ENCODE results near the gene COL18A1. TPM values are rescaled to one million over a fixed set of nuclear protein-coding genes. Genes with fewer than 3 reads are reported as not detected.

The COL18A1 gene
- total and polyA plus RNA-seq, 7 donors, result 4.4 to 197 (median 39.7) TPM

DNA sequence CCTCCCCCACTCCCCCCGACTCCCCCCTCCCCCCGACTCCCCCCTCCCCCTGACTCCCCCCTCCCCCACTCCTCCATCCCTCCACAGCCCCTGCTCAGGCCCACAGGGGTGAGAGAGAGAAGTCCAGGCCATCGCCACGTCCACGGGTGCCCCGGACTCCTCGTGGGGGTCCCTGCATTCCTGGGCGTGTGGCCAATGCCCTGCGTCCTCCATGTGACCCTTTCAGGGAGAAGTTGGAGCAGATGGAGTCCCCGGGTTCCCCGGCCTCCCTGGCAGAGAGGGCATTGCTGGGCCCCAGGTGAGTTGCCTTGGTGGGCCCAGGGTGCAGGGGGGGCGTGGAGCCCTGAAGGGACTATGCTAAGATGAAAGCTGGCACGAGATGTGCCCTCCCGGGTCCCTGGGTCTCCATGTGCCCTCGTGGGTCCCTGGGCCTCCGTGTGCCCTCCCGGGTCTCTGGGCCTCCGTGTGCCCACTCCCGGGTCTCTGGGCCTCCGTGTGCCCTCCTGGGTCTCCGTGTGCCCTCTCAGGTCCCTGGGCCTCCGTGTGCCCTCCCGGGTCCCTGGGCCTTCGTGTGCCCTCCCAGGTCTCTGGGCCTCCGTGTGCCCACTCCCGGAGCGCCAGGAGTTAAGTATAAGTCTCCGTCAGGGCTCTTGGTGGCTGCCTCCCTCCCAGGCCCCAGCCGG is 85.2 kb downstream of the COL18A1 start:
- H3K4me1 ChIP-seq, result no peaks in the 10 kb centered on the region
- H3K36me3 ChIP-seq, result peaks cover 0 to 39% (median 0%) of the 10 kb centered on the region in 4 donors
- no peaks in the 10 kb centered on the region for H3K27me3 ChIP-seq
- no peak overlapping the region for H3K4me3 ChIP-seq
- TF ChIP-seq, protein P1, sequence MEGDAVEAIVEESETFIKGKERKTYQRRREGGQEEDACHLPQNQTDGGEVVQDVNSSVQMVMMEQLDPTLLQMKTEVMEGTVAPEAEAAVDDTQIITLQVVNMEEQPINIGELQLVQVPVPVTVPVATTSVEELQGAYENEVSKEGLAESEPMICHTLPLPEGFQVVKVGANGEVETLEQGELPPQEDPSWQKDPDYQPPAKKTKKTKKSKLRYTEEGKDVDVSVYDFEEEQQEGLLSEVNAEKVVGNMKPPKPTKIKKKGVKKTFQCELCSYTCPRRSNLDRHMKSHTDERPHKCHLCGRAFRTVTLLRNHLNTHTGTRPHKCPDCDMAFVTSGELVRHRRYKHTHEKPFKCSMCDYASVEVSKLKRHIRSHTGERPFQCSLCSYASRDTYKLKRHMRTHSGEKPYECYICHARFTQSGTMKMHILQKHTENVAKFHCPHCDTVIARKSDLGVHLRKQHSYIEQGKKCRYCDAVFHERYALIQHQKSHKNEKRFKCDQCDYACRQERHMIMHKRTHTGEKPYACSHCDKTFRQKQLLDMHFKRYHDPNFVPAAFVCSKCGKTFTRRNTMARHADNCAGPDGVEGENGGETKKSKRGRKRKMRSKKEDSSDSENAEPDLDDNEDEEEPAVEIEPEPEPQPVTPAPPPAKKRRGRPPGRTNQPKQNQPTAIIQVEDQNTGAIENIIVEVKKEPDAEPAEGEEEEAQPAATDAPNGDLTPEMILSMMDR (IDR thresholded peaks at IDR 0.05), result no peak
- TF ChIP-seq EP300 (IDR thresholded peaks at IDR 0.05), result no peak
- TF ChIP-seq POLR2AphosphoS5 (IDR thresholded peaks at IDR 0.05), result no peak
- TF ChIP-seq POLR2A (IDR thresholded peaks at IDR 0.05), result no peak
- intact Hi-C loops (cut with DNase I), result no loop called here
- 73 to 76% methylated on average over 27 to 29 of the region's 29 CpGs for WGBS, 2 donors
- no peak overlapping the region for H3K27ac ChIP-seq
- H3K9me3 ChIP-seq, result no peaks in the 10 kb centered on the region
- no peak for DNase-seq

- intact Hi-C loops (cut with DNase I), result no loop called here
- no peak overlapping the region for H3K27ac ChIP-seq
- no peak for DNase-seq
- TF ChIP-seq, protein P1 (IDR thresholded peaks at IDR 0.05), result no peak
- TF ChIP-seq EP300 (IDR thresholded peaks at IDR 0.05), result no peak
- no peak for TF ChIP-seq POLR2AphosphoS5 (IDR thresholded peaks at IDR 0.05)
- no peak for TF ChIP-seq POLR2A (IDR thresholded peaks at IDR 0.05)
- H3K9me3 ChIP-seq, result no peaks in the 10 kb centered on the region
- no peaks in the 10 kb centered on the region for H3K4me1 ChIP-seq
- peaks cover 0 to 46% (median 3%) of the 10 kb centered on the region in 4 donors for H3K36me3 ChIP-seq
- 90 to 94% methylated on average over 19 to 20 of the region's 20 CpGs for WGBS, 2 donors
- no peak overlapping the region for H3K4me3 ChIP-seq
- H3K27me3 ChIP-seq, result no peaks in the 10 kb centered on the region
These were observed 86.1 kb downstream of the COL18A1 start for GRCh38 chr21:45491056-45491455.

- Histone ChIP-seq H3K9me3 (no peaks in the 10 kb centered on the region), H3K4me3 (no peak overlapping the region), H3K4me1 (no peaks in the 10 kb centered on the region), H3K27me3 (no peaks in the 10 kb centered on the region), H3K36me3 (peaks cover 0 to 52% (median 3%) of the 10 kb centered on the region in 4 donors), H3K27ac (no peak overlapping the region)
- 80 to 89% methylated on average over 9 of the region's 9 CpGs for WGBS, 2 donors
- intact Hi-C loops (cut with DNase I), result no loop called here
- no peak for DNase-seq
- TF ChIP-seq POLR2AphosphoS5 (IDR thresholded peaks at IDR 0.05), result no peak
- TF ChIP-seq POLR2A (IDR thresholded peaks at IDR 0.05), result no peak
- TF ChIP-seq, protein P1 (IDR thresholded peaks at IDR 0.05), result no peak
- TF ChIP-seq EP300 (IDR thresholded peaks at IDR 0.05), result no peak
These were observed 86.7 kb downstream of the COL18A1 start for GRCh38 chr21:45491623-45492022.

- Histone ChIP-seq H3K27ac (no peak overlapping the region), H3K27me3 (no peaks in the 10 kb centered on the region), H3K36me3 (peaks cover 0 to 63% (median 8%) of the 10 kb centered on the region in 4 donors), H3K4me3 (no peak overlapping the region), H3K9me3 (no peaks in the 10 kb centered on the region), H3K4me1 (no peaks in the 10 kb centered on the region)
- TF ChIP-seq POLR2AphosphoS5 (IDR thresholded peaks at IDR 0.05) (no peak), EP300 (IDR thresholded peaks at IDR 0.05) (no peak), POLR2A (IDR thresholded peaks at IDR 0.05) (no peak)
- TF ChIP-seq, protein P1 (IDR thresholded peaks at IDR 0.05), result no peak
- intact Hi-C loops (cut with DNase I), result no loop called here
- no peak for DNase-seq
- WGBS, 2 donors, result 91 to 95% methylated on average over 20 of the region's 20 CpGs
These were observed 87.8 kb downstream of the COL18A1 start for GRCh38 chr21:45492765-45493164.

All from sigmoid colon (tissue), 7 donors.